Parathyroid adenoma (tissue), 2 donors: Measurements from ENCODE around the gene TC2N.

ENCODE experiments used
- H2AFZ ChIP-seq: fragments of 300-600 bp; sonication (generic); one replicate; pipeline ENCODE4 v1.7.0; 2017; ENCODE audit warnings: antibody characterized with exemption, mild to moderate bottlenecking
- H3K27ac ChIP-seq: fragments of 300-600 bp; sonication (generic); one replicate; pipeline ENCODE4 v1.7.0; 2017
- H3K27me3 ChIP-seq: fragments of 300-600 bp; sonication (generic); one replicate; pipeline ENCODE4 v1.7.0; 2017; ENCODE audit warnings: low read length; ENCODE audit not compliant: control insufficient read depth, insufficient read depth
- H3K36me3 ChIP-seq: fragments of 300-600 bp; sonication (generic); one replicate; pipeline ENCODE4 v1.7.0; 2017; ENCODE audit warnings: low read length; ENCODE audit not compliant: control insufficient read depth, insufficient read depth
- H3K4me1 ChIP-seq: fragments of 300-600 bp; sonication (generic); one replicate; pipeline ENCODE4 v1.7.0; 2017; ENCODE audit warnings: control low read depth
- H3K4me2 ChIP-seq: fragments of 300-600 bp; sonication (generic); one replicate; pipeline ENCODE4 v1.7.0; 2017; ENCODE audit warnings: low read length
- H3K4me3 ChIP-seq: fragments of 300-600 bp; sonication (generic); one replicate; pipeline ENCODE4 v1.7.0; 2017; ENCODE audit warnings: low read depth, low read length
- H3K79me2 ChIP-seq: fragments of 300-600 bp; sonication (generic); one replicate; pipeline ENCODE4 v1.7.0; 2017; ENCODE audit warnings: control low read depth
- H3K9ac ChIP-seq: fragments of 300-600 bp; sonication (generic); one replicate; pipeline ENCODE4 v1.7.0; 2017; ENCODE audit warnings: mild to moderate bottlenecking
- H3K9me3 ChIP-seq: fragments of 300-600 bp; sonication (generic); one replicate; pipeline ENCODE4 v1.7.0; 2017; ENCODE audit warnings: low read length; ENCODE audit not compliant: control insufficient read depth
- TF ChIP-seq, protein P1 (sequence below): fragments of 300-600 bp; sonication (generic); IDR thresholded peaks from one replicate; pipeline ENCODE4 v1.7.0; 2017; ENCODE audit warnings: antibody characterized with exemption, mild to moderate bottlenecking
- donor health status: primary hyperparathyroidism.

Gene TC2N

DNA sequence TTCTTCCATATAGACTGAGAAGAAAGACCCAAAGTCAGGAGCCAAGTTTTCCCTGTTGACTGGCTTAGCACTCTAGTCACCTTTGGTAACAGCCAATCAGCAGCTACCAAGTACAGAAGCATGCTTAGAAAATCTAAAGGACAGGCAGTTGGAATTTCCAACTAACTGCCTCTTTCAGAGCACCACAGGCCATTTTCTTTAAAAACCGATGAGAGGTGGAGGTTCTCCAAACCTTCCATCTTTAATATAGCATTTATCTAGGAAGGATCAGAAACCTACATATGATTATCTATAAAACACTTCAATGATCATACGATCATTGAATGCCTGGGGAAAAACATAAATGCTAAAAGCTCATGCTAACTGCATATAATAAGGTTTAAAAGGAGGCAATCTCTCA lies 135.3 kb downstream of the TC2N start, which contains the start of gene CATSPERB:
Gene CATSPERB, minus strand, starts transcription at position 101 of the 400 bp plus-strand sequence. CDS start 2,607 bp downstream, outside the sequence.
- H3K79me2 ChIP-seq = no peaks in the 10 kb centered on the region
- H3K27ac ChIP-seq = peak within 1 kb of the TSS; percentile 100
- H3K9me3 ChIP-seq = no peaks in the 10 kb centered on the region
- peak within 1 kb of the TSS; percentile 60 for H2AFZ ChIP-seq
- peak within 1 kb of the TSS; percentile 9 for H3K9ac ChIP-seq
- H3K4me3 ChIP-seq = peak within 1 kb of the TSS; percentile 29
- TF ChIP-seq, protein P1, sequence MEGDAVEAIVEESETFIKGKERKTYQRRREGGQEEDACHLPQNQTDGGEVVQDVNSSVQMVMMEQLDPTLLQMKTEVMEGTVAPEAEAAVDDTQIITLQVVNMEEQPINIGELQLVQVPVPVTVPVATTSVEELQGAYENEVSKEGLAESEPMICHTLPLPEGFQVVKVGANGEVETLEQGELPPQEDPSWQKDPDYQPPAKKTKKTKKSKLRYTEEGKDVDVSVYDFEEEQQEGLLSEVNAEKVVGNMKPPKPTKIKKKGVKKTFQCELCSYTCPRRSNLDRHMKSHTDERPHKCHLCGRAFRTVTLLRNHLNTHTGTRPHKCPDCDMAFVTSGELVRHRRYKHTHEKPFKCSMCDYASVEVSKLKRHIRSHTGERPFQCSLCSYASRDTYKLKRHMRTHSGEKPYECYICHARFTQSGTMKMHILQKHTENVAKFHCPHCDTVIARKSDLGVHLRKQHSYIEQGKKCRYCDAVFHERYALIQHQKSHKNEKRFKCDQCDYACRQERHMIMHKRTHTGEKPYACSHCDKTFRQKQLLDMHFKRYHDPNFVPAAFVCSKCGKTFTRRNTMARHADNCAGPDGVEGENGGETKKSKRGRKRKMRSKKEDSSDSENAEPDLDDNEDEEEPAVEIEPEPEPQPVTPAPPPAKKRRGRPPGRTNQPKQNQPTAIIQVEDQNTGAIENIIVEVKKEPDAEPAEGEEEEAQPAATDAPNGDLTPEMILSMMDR = no peak
- no peaks in the 10 kb centered on the region for H3K27me3 ChIP-seq
- H3K36me3 ChIP-seq = no peaks in the 10 kb centered on the region
- H3K4me2 ChIP-seq = peak within 1 kb of the TSS; percentile 11
- H3K4me1 ChIP-seq = peaks cover 48% of the 10 kb centered on the region

DNA sequence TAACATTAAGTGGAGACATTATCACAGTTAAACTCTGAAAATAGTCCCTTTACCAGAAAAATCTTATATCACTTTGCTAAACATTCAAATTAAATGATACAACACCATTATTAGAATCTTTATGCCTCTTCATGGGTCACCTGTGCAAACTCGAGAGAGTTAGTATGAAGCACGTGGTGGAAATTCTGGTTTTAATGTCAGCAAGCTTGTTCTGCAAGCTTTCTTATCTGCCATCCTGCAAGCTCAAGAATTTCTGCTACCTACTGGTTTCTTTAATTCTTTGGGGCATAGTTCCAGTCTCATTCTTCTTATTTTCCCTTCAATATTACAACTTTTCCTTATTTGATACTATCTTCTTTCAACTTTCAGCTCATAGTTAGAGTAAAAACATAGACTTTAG lies 136.3 kb downstream of the TC2N start:
- peaks cover 48% of the 10 kb centered on the region for H3K4me1 ChIP-seq
- no peak overlapping the region for H3K9ac ChIP-seq
- TF ChIP-seq, protein P1 = no peak
- no peak overlapping the region for H3K4me3 ChIP-seq
- no peak overlapping the region for H3K4me2 ChIP-seq
- no peaks in the 10 kb centered on the region for H3K27me3 ChIP-seq
- peak overlapping the region; percentile 100 for H3K27ac ChIP-seq
- peak overlapping the region; percentile 8 for H2AFZ ChIP-seq
- no peaks in the 10 kb centered on the region for H3K79me2 ChIP-seq
- no peaks in the 10 kb centered on the region for H3K9me3 ChIP-seq
- no peaks in the 10 kb centered on the region for H3K36me3 ChIP-seq

DNA sequence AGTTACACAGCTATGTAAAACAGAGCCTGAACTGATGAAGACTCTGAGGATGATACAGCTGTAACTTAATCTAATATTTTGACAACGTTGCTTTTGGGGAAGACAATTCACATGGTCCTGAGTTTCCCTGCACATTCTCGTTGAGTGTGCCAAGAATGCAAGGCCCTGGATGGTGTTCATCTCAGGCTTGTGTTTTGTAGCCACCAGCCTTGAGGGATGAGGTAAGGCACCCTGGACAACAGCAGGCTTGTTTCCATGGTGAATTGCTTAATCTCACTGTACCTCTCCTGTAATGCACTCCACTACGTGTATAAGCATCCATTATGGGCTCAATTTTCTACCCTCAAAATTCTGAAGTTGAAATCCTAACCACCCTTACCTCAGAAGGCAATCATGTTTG lies 137.6 kb downstream of the TC2N start:
- no peaks in the 10 kb centered on the region for H3K36me3 ChIP-seq
- H3K9ac ChIP-seq = no peak overlapping the region
- H3K27ac ChIP-seq = peak overlapping the region; percentile 100
- TF ChIP-seq, protein P1 = no peak
- peaks cover 48% of the 10 kb centered on the region for H3K4me1 ChIP-seq
- no peak overlapping the region for H3K4me2 ChIP-seq
- no peaks in the 10 kb centered on the region for H3K9me3 ChIP-seq
- no peaks in the 10 kb centered on the region for H3K27me3 ChIP-seq
- H2AFZ ChIP-seq = peak overlapping the region; percentile 33
- no peak overlapping the region for H3K4me3 ChIP-seq
- no peaks in the 10 kb centered on the region for H3K79me2 ChIP-seq
